IMR-90 (cell line): ENCODE measurements around the gene RPS3A. TPM values are rescaled to one million over a fixed set of nuclear protein-coding genes. Genes with fewer than 3 reads are reported as not detected.
"Not testable (repeated sequence)": the region's sequence is repeated elsewhere in the genome, so short reads cannot be mapped to it uniquely, and the experiment has no call there.

Experiments used
- ATAC-seq: fragments of 200-7000 bp; cut with Tn5 transposase; 2 replicates; pipeline ENCODE4 v1.9.1; 2020; ENCODE audit warnings: low read depth, mild to moderate bottlenecking, moderate library complexity
- BruUV-seq: library from RNA; stranded (reverse); fragments of 400-500 nt; replicated peaks from 2 replicates; lab custom pipeline; 2021; lab: Mats Ljungman, UMichigan
- CTCF ChIA-PET: fragments of 300-600 bp; formaldehyde crosslinking; extraction: SDS; loops from one replicate; lab custom pipeline; 2021; ENCODE audit warnings: antibody characterized with exemption; lab: Yijun Ruan, JAX
- POLR2A ChIA-PET: fragments of 300-600 bp; sonication (Branson Sonifier 250); formaldehyde crosslinking; loops from one replicate; lab custom pipeline; 2022; ENCODE audit warnings: antibody characterized with exemption; ENCODE audit not compliant: unreplicated experiment; lab: Charles Lee
- DNase-seq: peaks from one replicate; pipeline ENCODE4 v3.0.0; 2013
- H2AFZ ChIP-seq: replicated peaks from 2 replicates; pipeline ENCODE3; 2013; ENCODE audit warnings: low read length, mild to moderate bottlenecking; ENCODE audit not compliant: poor library complexity
- H2AK5ac ChIP-seq: 2 replicates; pipeline ENCODE4 v1.6.1; 2013; ENCODE audit warnings: low read depth, low read length, inconsistent platforms
- H2AK9ac ChIP-seq: replicated peaks from 2 replicates; pipeline ENCODE3; 2013; ENCODE audit warnings: mild to moderate bottlenecking, low read depth, low read length, moderate library complexity; ENCODE audit not compliant: poor library complexity
- H2BK120ac ChIP-seq: 2 replicates; pipeline ENCODE4 v1.6.1; 2013; ENCODE audit warnings: low read depth, low read length, inconsistent platforms
- H2BK15ac ChIP-seq: 3 replicates; pipeline ENCODE4 v1.6.1; 2013; ENCODE audit warnings: low read depth, low read length, inconsistent platforms
- H2BK20ac ChIP-seq: 2 replicates; pipeline ENCODE4 v1.6.1; 2013; ENCODE audit warnings: low read depth, mild to moderate bottlenecking, inconsistent platforms, low read length, moderate library complexity
- H2BK5ac ChIP-seq: 2 replicates; pipeline ENCODE4 v1.6.1; 2013; ENCODE audit warnings: mild to moderate bottlenecking, low read depth, low read length, inconsistent platforms; ENCODE audit not compliant: poor library complexity, severe bottlenecking
- H3K14ac ChIP-seq: replicated peaks from 2 replicates; pipeline ENCODE4 v1.6.1; 2013; ENCODE audit warnings: low read depth, low read length, inconsistent platforms
- H3K18ac ChIP-seq: 2 replicates; pipeline ENCODE4 v1.6.1; 2013; ENCODE audit warnings: low read depth, low read length, control low read depth
- H3K23ac ChIP-seq: 2 replicates; pipeline ENCODE4 v1.6.1; 2013; ENCODE audit warnings: low read depth, low read length, inconsistent platforms
- H3K27ac ChIP-seq: 2 replicates; pipeline ENCODE4 v1.5.1; 2013; ENCODE audit warnings: mild to moderate bottlenecking, control low read depth, low read length; ENCODE audit not compliant: insufficient read depth
- H3K27me3 ChIP-seq: 2 replicates; pipeline ENCODE4 v1.6.1; 2013; ENCODE audit warnings: low read length; ENCODE audit not compliant: control insufficient read depth, insufficient read depth
- H3K36me3 ChIP-seq: 2 replicates; pipeline ENCODE4 v1.6.1; 2013; ENCODE audit warnings: low read length, mixed read lengths; ENCODE audit not compliant: control insufficient read depth, insufficient read depth
- H3K4ac ChIP-seq: 2 replicates; pipeline ENCODE4 v1.6.1; 2013; ENCODE audit warnings: low read depth, low read length, inconsistent platforms
- H3K4me1 ChIP-seq: 2 replicates; pipeline ENCODE4 v1.6.1; 2013; ENCODE audit warnings: low read length, mixed read lengths; ENCODE audit not compliant: control insufficient read depth, insufficient read depth
- H3K4me2 ChIP-seq: 2 replicates; pipeline ENCODE4 v1.6.1; 2013; ENCODE audit warnings: low read depth, mild to moderate bottlenecking, control low read depth, low read length, moderate library complexity
- H3K4me3 ChIP-seq: 2 replicates; pipeline ENCODE4 v1.5.1; 2013; ENCODE audit warnings: low read depth, mild to moderate bottlenecking, control low read depth, low read length, moderate library complexity; ENCODE audit not compliant: insufficient read depth
- H3K56ac ChIP-seq: 2 replicates; pipeline ENCODE4 v1.6.1; 2013; ENCODE audit warnings: low read length, inconsistent platforms; ENCODE audit not compliant: insufficient read depth; ENCODE audit errors: extremely low read depth
- H3K79me1 ChIP-seq, 2 experiments: 2 replicates each; pipeline ENCODE4 v1.6.1; 2013; ENCODE audit warnings: low read length in 2 of 2, inconsistent platforms in 1 of 2, low read depth in 1 of 2
- H3K9ac ChIP-seq: 2 replicates; pipeline ENCODE4 v1.6.1; 2013; ENCODE audit warnings: low read depth, low read length, control low read depth
- H3K9me1 ChIP-seq: 2 replicates; pipeline ENCODE4 v1.6.1; 2013; ENCODE audit warnings: low read length, inconsistent platforms; ENCODE audit not compliant: insufficient read depth
- H3K9me3 ChIP-seq: 2 replicates; pipeline ENCODE4 v1.6.1; 2013; ENCODE audit warnings: low read length; ENCODE audit not compliant: control insufficient read depth, insufficient read depth
- H4K20me1 ChIP-seq: 2 replicates; pipeline ENCODE4 v1.6.1; 2013; ENCODE audit warnings: low read length, inconsistent platforms; ENCODE audit not compliant: insufficient read depth
- H4K5ac ChIP-seq: 2 replicates; pipeline ENCODE4 v1.6.1; 2013; ENCODE audit warnings: mild to moderate bottlenecking, low read depth, low read length, control low read depth
- H4K8ac ChIP-seq, 2 experiments: 2 replicates each; pipeline ENCODE4 v1.6.1; 2013; ENCODE audit warnings: low read depth in 2 of 2, low read length in 2 of 2, control low read depth in 1 of 2, inconsistent platforms in 1 of 2
- H4K91ac ChIP-seq: 2 replicates; pipeline ENCODE4 v1.6.1; 2013; ENCODE audit warnings: low read depth, low read length, inconsistent platforms; ENCODE audit not compliant: insufficient read depth
- WGBS, 2 experiments: methylation state at CpG; one replicate each; pipeline versions ENCODE4 v1.1.5 to v1.1.7; 2013; ENCODE audit warnings: missing lambda C conversion rate in 2 of 2; ENCODE audit not compliant: insufficient read length in 1 of 2; ENCODE audit errors: extremely low coverage in 2 of 2; 5-methylcytosine and 5-hydroxymethylcytosine counted together
- dilution Hi-C: fragments of 300-500 bp; cut with HindIII; formaldehyde crosslinking; loops from one replicate; pipeline ENCODE4 v1.14.3; 2018; ENCODE audit warnings: low sequenced_read_pairs; ENCODE audit not compliant: unreplicated experiment
- in situ Hi-C: fragments of 300-500 bp; cut with MboI; formaldehyde crosslinking; loops from 3 replicates; pipeline ENCODE4 v1.14.3; 2019; ENCODE audit warnings: low sequenced_read_pairs, inconsistent platforms, mixed read lengths
- intact Hi-C: fragments of 100-400 bp; cut with micrococcal nuclease; formaldehyde crosslinking; loops from 2 replicates; pipeline ENCODE4 v1.10.0; 2022
- polyA plus RNA-seq, 3 experiments: library from polyadenylated mRNA; depleted of rRNA; stranded (reverse); fragments of >200 nt; gene quantifications; 2 replicates each; pipeline ENCODE4 v1.2.3, GENCODE V29; 2012; ENCODE audit warnings: low replicate concordance in 1 of 3
- total RNA-seq: library from RNA; depleted of rRNA; stranded (reverse); fragments of >200 nt; gene quantifications from 2 replicates; pipeline ENCODE4 v1.2.3, GENCODE V29; 2012

The RPS3A gene
- total and polyA plus RNA-seq, 2 of the 4 experiments (the other 2 are of a cell fraction), result 1,618 to 1,729 TPM

DNA sequence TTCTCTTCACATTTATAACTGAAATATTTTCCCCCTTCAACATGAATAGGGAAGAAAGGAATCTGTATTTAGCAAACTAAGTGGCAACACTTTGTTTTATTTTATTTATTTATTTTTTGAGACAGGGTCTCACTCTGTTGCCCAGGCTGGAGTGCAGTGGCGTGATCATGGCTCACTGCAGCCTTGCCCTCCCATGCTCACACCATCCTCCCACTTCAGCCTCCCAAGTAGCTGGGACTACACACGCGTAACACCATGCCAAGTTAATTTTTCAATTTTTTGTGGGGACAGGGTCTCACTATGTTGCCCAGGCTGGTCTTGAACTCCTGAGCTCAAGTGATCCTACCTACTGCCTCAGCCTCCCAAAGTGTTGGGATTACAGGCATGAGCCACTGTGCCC is 36.6 kb downstream of the RPS3A start:
- H3K9ac ChIP-seq, POLR2A ChIA-PET, H3K36me3 ChIP-seq, ATAC-seq, H2BK20ac ChIP-seq, dilution Hi-C loops, H2BK120ac ChIP-seq, H3K4me2 ChIP-seq, H3K4me1 ChIP-seq, BruUV-seq, H4K20me1 ChIP-seq, H2AK5ac ChIP-seq, H3K9me3 ChIP-seq, H2BK15ac ChIP-seq, H3K14ac ChIP-seq, H3K79me1 ChIP-seq, H2AK9ac ChIP-seq, H3K18ac ChIP-seq, H3K4ac ChIP-seq, H4K8ac ChIP-seq, H2AFZ ChIP-seq, intact Hi-C loops, CTCF ChIA-PET, H3K9me1 ChIP-seq, H4K5ac ChIP-seq, H3K23ac ChIP-seq, H3K27ac ChIP-seq, H2BK5ac ChIP-seq, H4K91ac ChIP-seq, H3K56ac ChIP-seq, in situ Hi-C loops, H3K27me3 ChIP-seq, H3K4me3 ChIP-seq, DNase-seq: not testable (repeated sequence)
- WGBS, 2 experiments, result 87% methylated on average over 3 of the region's 3 CpGs; no CpG with 5 or more reads in 1 of the 2 experiments
